Liver (tissue), 9 donors: Measurements from ENCODE around the gene PMIS2. TPM values are rescaled to one million over a fixed set of nuclear protein-coding genes. Genes with fewer than 3 reads are reported as not detected.

Source experiments
- DNase-seq: peaks from one replicate; pipeline ENCODE4 v3.0.0-alpha.2; 2017; ENCODE audit warnings: low spot score
- H3K27ac ChIP-seq, 2 donors: one replicate each; pipeline ENCODE4 v1.7.0; 2013; ENCODE audit warnings: inconsistent platforms in 2 of 2, low read length in 2 of 2, control low read depth in 1 of 2, low read depth in 1 of 2, mild to moderate bottlenecking in 1 of 2
- H3K27me3 ChIP-seq, 4 donors: one replicate each; pipeline versions ENCODE4 v1.6.1 to v1.7.0; 2013; ENCODE audit warnings: low read length in 3 of 4, inconsistent platforms in 1 of 4, mild to moderate bottlenecking in 1 of 4, moderate library complexity in 1 of 4; ENCODE audit not compliant: control insufficient read depth in 4 of 4, insufficient read depth in 4 of 4
- H3K36me3 ChIP-seq, 4 donors: one replicate each; pipeline versions ENCODE4 v1.6.1 to v1.7.0; 2013; ENCODE audit warnings: low read length in 3 of 4, mild to moderate bottlenecking in 3 of 4, low read depth in 1 of 4, moderate library complexity in 1 of 4; ENCODE audit not compliant: control insufficient read depth in 4 of 4, insufficient read depth in 3 of 4
- H3K4me1 ChIP-seq, 4 donors: one replicate each; pipeline versions ENCODE4 v1.6.1 to v1.7.0; 2013; ENCODE audit warnings: low read length in 3 of 4, mild to moderate bottlenecking in 3 of 4, moderate library complexity in 1 of 4; ENCODE audit not compliant: control insufficient read depth in 4 of 4, insufficient read depth in 4 of 4
- H3K4me3 ChIP-seq, 3 donors: one replicate each; pipeline versions ENCODE4 v1.6.1 to v1.7.0; 2013; ENCODE audit warnings: low read length in 3 of 3, control low read depth in 1 of 3, low read depth in 1 of 3, mild to moderate bottlenecking in 1 of 3
- H3K9ac ChIP-seq, 2 donors: one replicate each; pipeline ENCODE4 v1.7.0; 2013; ENCODE audit warnings: low read length in 2 of 2, mild to moderate bottlenecking in 2 of 2, moderate library complexity in 2 of 2, control low read depth in 1 of 2, low read depth in 1 of 2
- H3K9me3 ChIP-seq, 4 donors: one replicate each; pipeline versions ENCODE4 v1.6.1 to v1.7.0; 2013; ENCODE audit warnings: low read length in 3 of 4; ENCODE audit not compliant: control insufficient read depth in 4 of 4
- EGR1 ChIP-seq, 2 donors: IDR thresholded peaks; 2 replicates each; pipeline ENCODE4 v1.6.1; 2016 to 2018; ENCODE audit warnings: antibody characterized with exemption in 2 of 2, low read depth in 2 of 2
- FOXA1 ChIP-seq: IDR thresholded peaks from 2 replicates; pipeline ENCODE4 v1.6.1; 2016; ENCODE audit warnings: antibody characterized with exemption
- GABPA ChIP-seq, 2 donors: IDR thresholded peaks in 1 of 2; conservative IDR thresholded peaks in 1 of 2; 2 replicates each; pipeline ENCODE4 v1.6.1; 2016; ENCODE audit warnings: antibody characterized with exemption in 2 of 2, mild to moderate bottlenecking in 1 of 2, moderate library complexity in 1 of 2
- HNF4A ChIP-seq, 2 donors: conservative IDR thresholded peaks; 2 replicates each; pipeline ENCODE4 v1.6.1; 2016; ENCODE audit warnings: antibody characterized with exemption in 2 of 2, mild to moderate bottlenecking in 2 of 2
- HNF4G ChIP-seq: IDR thresholded peaks from 2 replicates; pipeline ENCODE4 v1.6.1; 2016; ENCODE audit warnings: antibody characterized with exemption
- JUND ChIP-seq, 2 donors: IDR thresholded peaks; 2 replicates each; pipeline ENCODE4 v1.6.1; 2016; ENCODE audit warnings: antibody characterized with exemption in 2 of 2
- NR2F2 ChIP-seq: IDR thresholded peaks from 2 replicates; pipeline ENCODE4 v1.6.1; 2016; ENCODE audit warnings: antibody characterized with exemption
- RAD21 ChIP-seq, 2 donors: IDR thresholded peaks; 2 replicates each; pipeline ENCODE4 v1.6.1; 2016; ENCODE audit warnings: antibody characterized with exemption in 2 of 2, mild to moderate bottlenecking in 2 of 2
- REST ChIP-seq: IDR thresholded peaks from 2 replicates; pipeline ENCODE4 v1.6.1; 2016; ENCODE audit warnings: antibody characterized with exemption, mild to moderate bottlenecking
- RXRA ChIP-seq, 2 donors: IDR thresholded peaks; 2 replicates each; pipeline ENCODE4 v1.6.1; 2017 to 2018; ENCODE audit warnings: antibody characterized with exemption in 2 of 2, mild to moderate bottlenecking in 1 of 2
- TAF1 ChIP-seq: conservative IDR thresholded peaks from 2 replicates; pipeline ENCODE4 v1.6.1; 2016; ENCODE audit warnings: antibody characterized with exemption, mild to moderate bottlenecking
- YY1 ChIP-seq: IDR thresholded peaks from 2 replicates; pipeline ENCODE4 v1.6.1; 2016; ENCODE audit warnings: antibody characterized with exemption, mild to moderate bottlenecking
- ZBTB33 ChIP-seq: IDR thresholded peaks from 2 replicates; pipeline ENCODE4 v1.6.1; 2016; ENCODE audit warnings: antibody characterized with exemption
- WGBS: extraction: QIAGEN DNeasy Blood & Tissue Kit; methylation state at CpG from one replicate; pipeline ENCODE4 v1.1.7; 2013; 5-methylcytosine and 5-hydroxymethylcytosine counted together
- polyA plus RNA-seq, 2 donors: library from polyadenylated mRNA; stranded (reverse) in 1 of 2; unstranded in 1 of 2; fragments of 200-250 nt in 1 of 2; fragments of >200 nt in 1 of 2; fragmentation: Nextera tagmentation in 1 of 2; extraction: Ambion mirVana in 1 of 2; gene quantifications; one replicate each; pipeline versions ENCODE4 v1.2.1 to v1.2.3, GENCODE V29; 2013 to 2015
- total RNA-seq, 2 donors: library from RNA; depleted of rRNA; stranded (reverse); fragments of >200 nt; gene quantifications; one replicate each; pipeline ENCODE4 v1.2.3, GENCODE V29; 2014
- TF ChIP-seq, protein P1 (sequence below): fragments of 150-350 bp; IDR thresholded peaks from 2 replicates; pipeline ENCODE4 v1.5.1; 2017; ENCODE audit warnings: improper control_type of control experiment, low read depth, low read length; ENCODE audit not compliant: missing input control
- TF ChIP-seq, protein P2 (sequence below): IDR thresholded peaks from 2 replicates; pipeline ENCODE4 v1.6.1; 2016; ENCODE audit warnings: antibody characterized with exemption
- donor health status: healthy.
- donor health status: healthy.
- donor health status: healthy.
- donor health status: healthy.
- donor health status: healthy.

PMIS2 gene
- total and polyA plus RNA-seq, 4 donors: not detected

- Histone ChIP-seq H3K36me3 (no peaks in the 10 kb centered on the region), H3K4me3 (no peak overlapping the region), H3K9me3 (no peaks in the 10 kb centered on the region), H3K9ac (no peak overlapping the region), H3K27me3 (peaks cover 0 to 7% (median 3%) of the 10 kb centered on the region in 4 donors), H3K27ac (no peak overlapping the region), H3K4me1 (peaks cover 0 to 7% (median 4%) of the 10 kb centered on the region in 4 donors)
- TF ChIP-seq RAD21 (IDR thresholded peaks at IDR 0.05) (no peak), ZBTB33 (no peak), RXRA (IDR thresholded peaks at IDR 0.05) (no peak), REST (no peak), FOXA1 (no peak), JUND (IDR thresholded peaks at IDR 0.05) (no peak), TAF1 (no peak), HNF4G (no peak), NR2F2 (no peak), YY1 (no peak)
- TF ChIP-seq, protein P1, sequence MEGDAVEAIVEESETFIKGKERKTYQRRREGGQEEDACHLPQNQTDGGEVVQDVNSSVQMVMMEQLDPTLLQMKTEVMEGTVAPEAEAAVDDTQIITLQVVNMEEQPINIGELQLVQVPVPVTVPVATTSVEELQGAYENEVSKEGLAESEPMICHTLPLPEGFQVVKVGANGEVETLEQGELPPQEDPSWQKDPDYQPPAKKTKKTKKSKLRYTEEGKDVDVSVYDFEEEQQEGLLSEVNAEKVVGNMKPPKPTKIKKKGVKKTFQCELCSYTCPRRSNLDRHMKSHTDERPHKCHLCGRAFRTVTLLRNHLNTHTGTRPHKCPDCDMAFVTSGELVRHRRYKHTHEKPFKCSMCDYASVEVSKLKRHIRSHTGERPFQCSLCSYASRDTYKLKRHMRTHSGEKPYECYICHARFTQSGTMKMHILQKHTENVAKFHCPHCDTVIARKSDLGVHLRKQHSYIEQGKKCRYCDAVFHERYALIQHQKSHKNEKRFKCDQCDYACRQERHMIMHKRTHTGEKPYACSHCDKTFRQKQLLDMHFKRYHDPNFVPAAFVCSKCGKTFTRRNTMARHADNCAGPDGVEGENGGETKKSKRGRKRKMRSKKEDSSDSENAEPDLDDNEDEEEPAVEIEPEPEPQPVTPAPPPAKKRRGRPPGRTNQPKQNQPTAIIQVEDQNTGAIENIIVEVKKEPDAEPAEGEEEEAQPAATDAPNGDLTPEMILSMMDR: no peak
- WGBS: 68% methylated on average over 2 of the region's 2 CpGs
- no peak for DNase-seq
Measured at GRCh38 chr19:35562776-35563175, 23.2 kb upstream of the PMIS2 start.

DNA sequence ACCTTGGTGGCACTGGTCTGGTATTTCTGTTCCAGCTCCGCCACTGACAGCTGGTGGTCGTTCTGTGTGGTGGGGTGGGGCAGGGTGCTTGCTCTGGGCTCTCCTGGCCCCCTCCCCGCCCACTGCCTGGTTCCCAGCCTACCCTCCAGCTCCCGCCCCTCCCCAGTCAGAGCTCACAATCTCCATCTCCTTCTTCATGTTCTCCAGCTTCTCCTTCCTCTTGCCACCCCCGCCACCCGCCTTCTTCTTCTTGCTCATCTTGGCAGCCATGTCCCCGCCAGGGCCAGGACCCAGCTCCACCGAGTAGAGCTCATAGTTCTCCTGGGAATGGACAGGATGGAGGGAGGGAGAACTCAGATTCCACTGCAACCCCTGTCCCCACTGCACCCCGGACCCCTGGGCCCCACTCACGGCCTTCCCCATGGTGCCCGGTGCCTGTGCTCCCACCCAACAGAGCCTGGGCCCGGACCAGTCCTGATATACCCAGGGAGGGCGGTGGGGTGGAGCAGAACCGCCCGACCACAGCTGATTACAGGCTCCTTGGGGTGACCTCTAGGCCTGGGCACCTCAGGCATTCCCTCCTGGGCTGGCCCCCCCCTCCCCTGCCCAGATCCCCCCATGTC lies 22.7 kb upstream of the PMIS2 start, which contains the start of gene ATP4A:
ATP4A (minus strand) TSS at position 452 of the 623 bp plus-strand sequence; CDS start at position 423, 29 bp downstream.
- Histone ChIP-seq H3K27me3 (peaks cover 0 to 7% (median 3%) of the 10 kb centered on the region in 4 donors), H3K4me3 (no peak within 1 kb of the TSS)
- WGBS: 78% methylated on average over 15 of the region's 15 CpGs
- TF ChIP-seq TAF1: no peak
- TF ChIP-seq JUND (IDR thresholded peaks at IDR 0.05): no peak
- no peak for TF ChIP-seq NR2F2
- TF ChIP-seq GABPA (IDR thresholded peaks at IDR 0.05 in 1 of 2, conservative IDR thresholded peaks at IDR 0.05 in 1 of 2): no peak
- TF ChIP-seq, protein P1: no peak
- TF ChIP-seq FOXA1: no peak
- no peak for TF ChIP-seq ZBTB33
- TF ChIP-seq RAD21 (IDR thresholded peaks at IDR 0.05): no peak
- TF ChIP-seq HNF4A (conservative IDR thresholded peaks at IDR 0.05): no peak
- TF ChIP-seq, protein P2, sequence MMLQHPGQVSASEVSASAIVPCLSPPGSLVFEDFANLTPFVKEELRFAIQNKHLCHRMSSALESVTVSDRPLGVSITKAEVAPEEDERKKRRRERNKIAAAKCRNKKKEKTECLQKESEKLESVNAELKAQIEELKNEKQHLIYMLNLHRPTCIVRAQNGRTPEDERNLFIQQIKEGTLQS: no peak
- TF ChIP-seq EGR1 (IDR thresholded peaks at IDR 0.05; ENCODE audit: low read depth in 2 of 2): no peak

More for the DNA sequence above, 22.7 kb upstream of the PMIS2 start, which contains the start of gene ATP4A:
- DNase-seq: no peak
- no peaks in the 10 kb centered on the region for H3K36me3 ChIP-seq
- no peaks in the 10 kb centered on the region for H3K9me3 ChIP-seq
- no peak within 1 kb of the TSS for H3K27ac ChIP-seq
- no peak within 1 kb of the TSS for H3K9ac ChIP-seq
- H3K4me1 ChIP-seq: peaks cover 0 to 1% (median under 1%) of the 10 kb centered on the region in 4 donors
